Activated effector memory CD4-positive, alpha-beta T cell treated with anti-CD3 and anti-CD28 coated beads, Interleukin-2, amount 50 U/mL, for 16 hours (primary cell): ENCODE results near the gene TMEM258.

Experiments used
- DNase-seq: peaks from one replicate; pipeline ENCODE4 v3.0.0-alpha.2; 2020

TMEM258 gene

GRCh38 chr11:61792310-61793082 is at the start of gene TMEM258, which contains the start of gene FEN1:
TSS of gene TMEM258 (minus strand) at chr11:61792599. CDS start at chr11:61792558, 41 bp downstream.
TSS of gene FEN1 (plus strand) at chr11:61792911. CDS start at chr11:61795362, 2,451 bp downstream.
- peak; percentile 95 for DNase-seq

DNA sequence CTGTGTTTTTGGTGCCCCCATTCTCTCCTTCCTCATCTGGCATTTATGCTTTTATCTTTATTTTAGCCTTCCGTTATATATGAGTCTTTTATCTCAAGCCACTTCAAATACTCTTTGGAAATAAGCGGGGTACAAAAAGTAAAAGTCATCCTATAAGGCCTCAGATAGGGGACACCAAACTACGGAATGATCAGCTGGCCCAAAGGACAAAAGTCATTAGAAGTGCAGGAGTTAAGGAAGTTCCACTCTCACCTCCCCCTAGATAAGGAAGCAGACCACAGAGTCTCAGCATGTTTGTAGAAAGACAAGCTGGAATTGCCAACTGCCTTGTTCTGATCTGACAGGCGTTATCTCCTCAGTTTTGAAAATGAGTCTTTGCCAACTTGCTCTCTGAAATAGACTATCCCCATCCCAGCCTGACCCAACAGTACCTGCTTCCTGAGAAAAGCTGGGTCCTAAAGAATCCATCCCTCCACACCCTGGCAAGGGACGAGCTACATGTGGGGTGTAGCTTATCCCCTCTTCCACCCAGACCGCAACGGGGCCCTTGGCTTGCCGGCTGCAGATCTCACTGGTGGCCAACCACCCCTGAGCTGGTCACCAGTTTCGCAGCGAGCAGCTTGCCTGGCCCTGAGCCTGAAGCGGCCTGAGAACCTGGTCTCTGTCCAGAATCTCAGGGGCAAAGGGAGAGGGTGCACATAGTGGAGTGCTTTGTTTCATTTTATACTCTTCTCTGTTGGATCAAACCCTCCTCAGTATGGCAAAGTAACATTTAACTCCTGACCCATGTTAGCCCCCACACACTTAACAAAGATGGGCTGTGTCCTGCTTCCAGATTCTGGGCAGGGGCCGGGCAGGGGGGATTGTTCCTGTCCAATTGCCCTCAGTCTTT is 49.5 kb upstream of the TMEM258 start:
- no peak for DNase-seq

DNA sequence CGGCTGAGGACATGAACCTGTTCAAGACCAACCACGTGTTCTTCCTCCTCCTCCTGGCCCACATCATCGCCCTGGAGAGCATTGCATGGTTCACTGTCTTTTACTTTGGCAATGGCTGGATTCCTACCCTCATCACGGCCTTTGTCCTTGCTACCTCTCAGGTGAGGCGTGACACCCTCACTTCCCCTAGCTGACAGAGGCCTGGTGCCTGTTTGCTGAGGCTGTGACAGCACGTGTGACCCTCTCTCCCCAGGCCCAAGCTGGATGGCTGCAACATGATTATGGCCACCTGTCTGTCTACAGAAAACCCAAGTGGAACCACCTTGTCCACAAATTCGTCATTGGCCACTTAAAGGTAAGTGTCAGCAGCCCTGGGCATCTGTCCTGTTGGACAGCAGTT is 48.0 kb upstream of the TMEM258 start:
- no peak for DNase-seq

- DNase-seq: no peak
Observed at GRCh38 chr11:61839742-61840141, 47.3 kb upstream of the TMEM258 start.

DNA sequence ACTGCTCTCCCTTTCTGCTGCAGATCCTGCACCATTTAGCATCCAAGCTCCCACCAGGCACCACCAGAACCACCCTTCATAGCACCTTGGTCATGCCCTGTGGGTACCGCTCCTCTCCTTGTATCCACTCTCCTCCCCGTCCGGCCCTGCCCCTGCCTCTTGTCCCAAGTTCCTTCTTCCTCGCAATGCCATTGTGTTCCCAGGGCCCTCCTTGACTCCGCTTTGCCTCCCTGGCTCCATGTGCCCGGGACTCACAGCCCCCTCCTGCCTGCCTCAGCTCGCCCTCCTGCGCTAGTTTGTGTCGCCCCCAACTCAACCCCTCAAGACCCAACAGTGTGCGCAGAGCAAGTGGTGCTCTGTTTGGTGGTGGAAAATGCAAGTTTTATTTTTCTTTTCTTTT is 46.5 kb upstream of the TMEM258 start:
- DNase-seq: no peak

- DNase-seq: no peak
Observed at GRCh38 chr11:61838501-61838900, 46.1 kb upstream of the TMEM258 start.

- no peak for DNase-seq
Observed at GRCh38 chr11:61837411-61838005, 45.1 kb upstream of the TMEM258 start.

- DNase-seq: no peak
Observed at GRCh38 chr11:61836193-61836592, 43.8 kb upstream of the TMEM258 start.

DNA sequence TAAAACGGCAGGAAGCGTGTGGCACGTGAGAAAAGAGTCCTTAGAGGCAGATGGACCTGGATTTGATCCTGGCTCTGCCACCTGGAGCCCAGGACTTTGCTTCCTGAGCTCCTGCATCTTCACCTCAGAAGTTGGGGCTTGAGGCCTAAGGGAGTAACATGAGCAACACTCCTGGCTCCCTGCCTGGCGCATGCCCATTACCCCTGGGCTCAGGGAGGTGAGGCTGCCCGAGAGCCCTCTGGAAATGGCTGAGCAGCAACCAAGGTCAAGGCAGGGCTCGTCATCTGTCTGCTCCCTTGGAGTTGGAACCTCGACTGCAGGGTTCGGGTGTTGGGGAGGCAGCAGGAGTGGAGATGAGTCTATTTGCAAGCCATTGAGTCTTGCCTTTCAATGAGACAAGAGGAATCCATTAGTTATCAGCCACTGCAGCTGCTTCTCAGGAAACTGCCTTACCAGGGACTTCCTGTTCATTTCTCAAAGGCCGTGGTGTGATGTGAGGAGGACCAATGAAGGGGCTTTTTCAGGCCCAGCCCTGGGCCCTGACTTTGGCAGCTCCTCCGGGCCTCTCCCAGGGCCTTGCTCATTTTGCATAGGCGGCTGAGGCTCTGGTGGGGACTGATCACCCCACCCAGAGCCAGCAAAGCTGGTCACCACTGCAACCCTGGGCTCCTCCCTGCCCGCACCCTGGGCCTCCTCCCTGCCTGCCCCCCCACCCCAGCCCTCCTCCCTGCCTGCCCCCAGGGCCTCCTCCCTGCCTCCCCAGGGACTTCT is 42.1 kb upstream of the TMEM258 start:
- peak; percentile 66 for DNase-seq

- no peak for DNase-seq
Observed at GRCh38 chr11:61833926-61834277, 41.5 kb upstream of the TMEM258 start.

GRCh38 chr11:61833471-61833870 is 41.1 kb upstream of the TMEM258 start:
- no peak for DNase-seq

DNA sequence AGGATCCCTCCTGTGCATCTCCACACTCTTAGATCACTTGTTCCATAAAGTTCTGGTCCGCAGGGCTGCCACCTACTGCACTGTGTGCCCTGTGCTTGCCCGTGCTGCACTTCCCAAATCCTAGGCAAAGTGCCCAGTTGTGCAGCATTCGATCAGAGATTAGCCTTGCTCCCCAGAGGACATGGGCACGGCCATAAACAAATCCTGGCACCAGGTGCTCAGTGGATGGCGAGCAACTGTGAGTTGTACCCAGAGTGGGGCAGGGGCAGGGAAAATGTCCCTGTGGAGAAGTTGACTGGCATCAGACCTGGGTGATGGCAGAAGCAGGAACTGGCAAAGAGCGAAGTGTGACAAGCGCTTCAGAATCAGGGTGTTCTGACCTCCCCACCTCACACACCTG is 40.4 kb upstream of the TMEM258 start:
- no peak for DNase-seq

DNA sequence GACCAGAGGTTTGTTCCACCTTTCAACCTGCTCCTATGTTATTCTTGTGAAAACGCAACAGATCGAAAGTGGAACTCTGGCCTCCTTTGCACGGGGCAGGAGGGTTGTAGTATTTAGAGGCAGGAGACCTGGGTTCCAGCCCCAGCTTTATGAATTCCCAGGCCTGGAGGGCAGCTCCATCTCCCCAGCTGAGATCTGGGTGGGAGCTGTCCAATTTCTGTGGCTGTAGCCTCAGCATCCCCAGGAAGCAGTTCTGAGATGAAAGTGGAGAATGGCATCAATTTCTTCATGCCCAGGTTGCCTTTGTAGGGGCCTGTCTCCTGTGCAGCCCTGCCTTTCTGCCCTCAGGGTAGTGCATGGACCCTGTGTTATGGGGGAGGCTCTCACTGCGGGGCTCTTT is 39.8 kb upstream of the TMEM258 start:
- no peak for DNase-seq

GRCh38 chr11:61830237-61831105 is 38.1 kb upstream of the TMEM258 start:
- no peak for DNase-seq

DNA sequence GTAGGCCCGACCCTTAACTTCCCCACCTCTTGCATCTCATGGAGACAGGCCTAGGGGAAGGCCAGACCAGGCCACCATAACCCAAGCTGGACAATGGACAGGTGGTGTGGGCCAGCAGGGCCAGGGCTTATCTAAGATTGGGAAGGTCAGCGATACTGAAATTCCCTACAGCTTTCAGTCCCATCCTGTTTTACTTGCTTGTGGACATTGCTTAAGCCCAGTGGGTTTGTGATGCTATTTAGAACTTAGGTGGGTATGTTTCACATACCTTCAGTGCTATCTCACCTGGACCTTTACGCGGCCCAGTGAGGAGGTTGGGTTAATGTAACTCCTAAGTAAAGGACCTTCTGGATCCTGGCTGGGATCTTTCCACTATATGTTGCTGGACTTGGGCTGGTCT is 37.4 kb upstream of the TMEM258 start:
- DNase-seq: no peak

DNA sequence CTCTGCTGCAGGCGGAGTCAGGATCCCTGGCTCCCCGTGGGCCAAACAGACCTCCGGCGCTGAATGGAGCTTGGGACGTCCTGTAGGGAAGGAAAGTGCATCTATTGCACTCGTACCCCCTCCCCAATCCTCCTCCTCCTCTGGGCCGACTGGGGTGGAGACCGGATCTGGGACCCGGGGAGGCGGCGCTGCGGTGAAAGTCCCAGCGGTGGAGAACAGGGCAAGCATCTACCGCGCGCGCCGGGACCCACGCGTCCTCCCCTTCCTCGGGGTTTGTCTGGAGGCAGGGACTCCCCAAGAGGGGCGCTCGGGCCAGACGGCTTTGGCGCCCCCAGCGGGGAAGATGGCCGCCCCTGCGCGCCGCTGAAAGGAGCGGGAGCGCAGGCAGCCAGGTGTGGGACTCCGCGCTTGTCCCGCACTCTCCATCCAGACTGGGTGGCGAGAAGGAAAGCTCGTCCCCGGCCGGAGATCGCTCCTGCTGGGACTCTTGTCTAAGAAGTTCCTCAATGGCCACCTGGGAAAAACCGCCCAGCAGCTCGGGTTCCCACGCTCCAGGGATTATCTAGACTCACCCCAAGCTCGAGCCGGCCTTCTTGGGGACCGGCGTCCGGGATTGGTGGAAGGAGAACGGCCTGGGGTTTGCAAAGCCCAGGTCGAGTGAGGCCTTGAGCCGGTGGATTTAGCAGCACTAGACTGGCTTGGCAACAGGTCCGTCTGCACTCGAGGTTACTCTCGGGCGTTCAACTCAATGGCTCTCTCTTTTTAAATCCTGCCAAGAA is 36.4 kb upstream of the TMEM258 start:
- DNase-seq: peak; percentile 64

GRCh38 chr11:61828379-61828628 is 35.9 kb upstream of the TMEM258 start:
- DNase-seq: no peak

- DNase-seq: peak; percentile 84
Observed at GRCh38 chr11:61827571-61828378, 35.4 kb upstream of the TMEM258 start, which contains the start of gene FADS2. TSS of gene FADS2 (plus strand) at chr11:61828300. CDS start at chr11:61828391, 91 bp downstream.

- DNase-seq: no peak
Observed at GRCh38 chr11:61826930-61827570, 34.7 kb upstream of the TMEM258 start.

DNA sequence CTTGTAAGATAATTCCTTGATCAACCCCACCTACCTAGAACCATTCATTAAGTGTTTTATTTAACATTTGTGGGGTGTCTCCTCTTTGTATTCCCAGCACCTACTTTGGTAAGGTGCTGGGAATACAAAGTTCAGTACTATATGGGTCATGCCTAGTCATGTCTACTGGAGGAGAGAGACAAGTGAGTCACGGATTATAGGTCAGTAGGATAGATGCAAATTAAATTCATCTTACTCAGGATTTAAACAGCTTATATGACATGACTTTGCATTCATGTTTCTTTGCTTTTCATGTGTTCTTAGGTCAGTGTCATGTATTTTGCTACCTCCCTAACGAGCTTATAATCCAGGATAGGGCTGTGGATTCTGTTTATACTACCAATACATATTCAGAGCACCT is 27.8 kb upstream of the TMEM258 start:
- DNase-seq: no peak
